LHCN-M2 (cell line): ENCODE data around the gene KIF17. TPM values are rescaled to one million over a fixed set of nuclear protein-coding genes. Genes with fewer than 3 reads are reported as not detected.

ENCODE experiments used
- DNase-seq: peaks from one replicate; pipeline ENCODE4 v3.0.0-alpha.2; 2012; ENCODE audit warnings: low read depth
- polyA plus RNA-seq: library from polyadenylated mRNA; unstranded; fragments of >200 nt; gene quantifications from one replicate; pipeline ENCODE4 v1.2.1, GENCODE V29; 2012; ENCODE audit warnings: missing spikeins
- total RNA-seq: library from RNA; depleted of rRNA; stranded (reverse); fragments of >200 nt; gene quantifications from 2 replicates; pipeline ENCODE4 v1.2.3, GENCODE V29; 2014; rRNA removed

KIF17 gene
- 0.13 and 0.75 TPM in 2 replicates for total RNA-seq
- 3.8 TPM for polyA plus RNA-seq

GRCh38 chr1:20717452-20718342, at the start of gene KIF17:
Gene KIF17, minus strand, starts transcription at chr1:20718007. Its CDS starts 301 bp downstream, at chr1:20717706.
- DNase-seq = no peak

- DNase-seq = no peak
Measured at GRCh38 chr1:20767271-20767670, 49.5 kb upstream of the KIF17 start.

GRCh38 chr1:20763417-20763816, 45.6 kb upstream of the KIF17 start:
- no peak for DNase-seq

GRCh38 chr1:20760322-20760721, 42.5 kb upstream of the KIF17 start:
- DNase-seq = no peak

- peak; percentile 25 for DNase-seq
Measured at GRCh38 chr1:20753589-20753988, 35.8 kb upstream of the KIF17 start.

GRCh38 chr1:20751462-20751990, 33.7 kb upstream of the KIF17 start:
- DNase-seq = no peak

GRCh38 chr1:20742671-20743070, 24.9 kb upstream of the KIF17 start:
- DNase-seq = no peak

- no peak for DNase-seq
Measured at GRCh38 chr1:20740781-20741180, 23.0 kb upstream of the KIF17 start.

- peak; percentile 74 for DNase-seq
Measured at GRCh38 chr1:20739225-20739624, 21.4 kb upstream of the KIF17 start.

- no peak for DNase-seq
Measured at GRCh38 chr1:20735581-20736111, 17.8 kb upstream of the KIF17 start.

- no peak for DNase-seq
Measured at GRCh38 chr1:20733360-20733975, 15.7 kb upstream of the KIF17 start.

GRCh38 chr1:20732588-20733359, 15.0 kb upstream of the KIF17 start, which contains the start of gene SH2D5:
Gene SH2D5, minus strand, starts transcription at chr1:20732703. Its CDS starts 4,659 bp downstream, at chr1:20728044.
- peak; percentile 93 for DNase-seq

GRCh38 chr1:20732071-20732587, 14.3 kb upstream of the KIF17 start:
- peak; percentile 47 for DNase-seq

GRCh38 chr1:20731057-20731991, 13.5 kb upstream of the KIF17 start:
- DNase-seq = no peak

- DNase-seq = no peak
Measured at GRCh38 chr1:20730690-20731056, 12.9 kb upstream of the KIF17 start.

- no peak for DNase-seq
Measured at GRCh38 chr1:20729990-20730689, 12.3 kb upstream of the KIF17 start.

GRCh38 chr1:20729155-20729931, 11.5 kb upstream of the KIF17 start:
- DNase-seq = no peak

GRCh38 chr1:20728371-20729154, 10.8 kb upstream of the KIF17 start:
- no peak for DNase-seq
